ENCODE measurements around the gene ANKRD6.

Gene ANKRD6

GRCh38 chr6:89662659-89663223, 229.8 kb downstream of the ANKRD6 start:
- in situ Hi-C loops (cut with HindIII; ENCODE audit: low pct_ligation_motif_present, low sequenced_read_pairs): no loop called here
- TF ChIP-seq, protein P1, sequence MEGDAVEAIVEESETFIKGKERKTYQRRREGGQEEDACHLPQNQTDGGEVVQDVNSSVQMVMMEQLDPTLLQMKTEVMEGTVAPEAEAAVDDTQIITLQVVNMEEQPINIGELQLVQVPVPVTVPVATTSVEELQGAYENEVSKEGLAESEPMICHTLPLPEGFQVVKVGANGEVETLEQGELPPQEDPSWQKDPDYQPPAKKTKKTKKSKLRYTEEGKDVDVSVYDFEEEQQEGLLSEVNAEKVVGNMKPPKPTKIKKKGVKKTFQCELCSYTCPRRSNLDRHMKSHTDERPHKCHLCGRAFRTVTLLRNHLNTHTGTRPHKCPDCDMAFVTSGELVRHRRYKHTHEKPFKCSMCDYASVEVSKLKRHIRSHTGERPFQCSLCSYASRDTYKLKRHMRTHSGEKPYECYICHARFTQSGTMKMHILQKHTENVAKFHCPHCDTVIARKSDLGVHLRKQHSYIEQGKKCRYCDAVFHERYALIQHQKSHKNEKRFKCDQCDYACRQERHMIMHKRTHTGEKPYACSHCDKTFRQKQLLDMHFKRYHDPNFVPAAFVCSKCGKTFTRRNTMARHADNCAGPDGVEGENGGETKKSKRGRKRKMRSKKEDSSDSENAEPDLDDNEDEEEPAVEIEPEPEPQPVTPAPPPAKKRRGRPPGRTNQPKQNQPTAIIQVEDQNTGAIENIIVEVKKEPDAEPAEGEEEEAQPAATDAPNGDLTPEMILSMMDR (IDR thresholded peaks at IDR 0.05; ENCODE audit: low read depth, low read length, missing control alignments): no peak
- no peaks in the 10 kb centered on the region for H3K27me3 ChIP-seq (replicated peaks)
- no peak for DNase-seq
- H3K36me3 ChIP-seq (replicated peaks): peaks cover 35% of the 10 kb centered on the region
- no peak overlapping the region for H3K4me3 ChIP-seq (ENCODE audit: low read depth, low read length)
- H3K27ac ChIP-seq: no peak overlapping the region

GRCh38 chr6:89667872-89668556, 235.1 kb downstream of the ANKRD6 start:
- H3K27me3 ChIP-seq (replicated peaks): no peaks in the 10 kb centered on the region
- TF ChIP-seq, protein P1 (IDR thresholded peaks at IDR 0.05; ENCODE audit: low read depth, low read length, missing control alignments): no peak
- no peak overlapping the region for H3K4me3 ChIP-seq (ENCODE audit: low read depth, low read length)
- peaks cover 19% of the 10 kb centered on the region for H3K36me3 ChIP-seq (replicated peaks)
- peak; percentile 14 for DNase-seq
- in situ Hi-C loops (cut with HindIII; ENCODE audit: low pct_ligation_motif_present, low sequenced_read_pairs): no loop called here
- H3K27ac ChIP-seq: peak overlapping the region; percentile 4

- H3K36me3 ChIP-seq (replicated peaks): peaks cover 19% of the 10 kb centered on the region
- H3K27me3 ChIP-seq (replicated peaks): no peaks in the 10 kb centered on the region
- no peak overlapping the region for H3K4me3 ChIP-seq (ENCODE audit: low read depth, low read length)
- TF ChIP-seq, protein P1 (IDR thresholded peaks at IDR 0.05; ENCODE audit: low read depth, low read length, missing control alignments): no peak
- in situ Hi-C loops (cut with HindIII; ENCODE audit: low pct_ligation_motif_present, low sequenced_read_pairs): no loop called here
- DNase-seq: peak; percentile 70
- H3K27ac ChIP-seq: peak overlapping the region; percentile 3
Observed at GRCh38 chr6:89669002-89669401, 236.1 kb downstream of the ANKRD6 start.

DNA sequence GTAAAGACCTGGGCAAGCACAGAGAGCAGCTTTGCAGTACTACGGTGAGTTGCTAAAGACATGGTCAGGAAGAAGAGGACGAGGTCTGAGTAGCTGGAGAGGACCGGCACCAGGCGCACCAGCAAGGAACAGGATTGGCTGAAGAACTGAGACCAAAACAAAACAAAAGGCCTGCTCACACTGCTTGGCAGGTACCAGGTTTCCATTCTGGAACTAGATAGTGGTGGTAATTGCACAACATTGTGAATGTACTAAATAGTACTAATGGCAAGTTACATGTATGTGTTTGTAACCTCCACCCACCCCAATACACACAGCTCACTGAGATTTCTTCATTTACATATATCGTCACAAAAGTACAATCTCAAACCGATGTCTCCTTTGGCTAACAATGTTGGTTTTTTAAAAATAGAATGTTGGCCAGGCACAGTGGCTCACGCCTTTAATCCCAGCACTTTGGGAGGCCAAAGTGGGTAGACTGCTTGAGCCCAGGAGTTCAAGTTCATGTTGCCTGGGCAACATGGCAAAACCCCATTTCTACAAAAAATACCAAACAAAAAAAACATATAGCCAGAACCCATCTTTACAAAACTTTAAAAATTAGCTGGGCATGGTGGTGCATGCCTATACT, 238.1 kb downstream of the ANKRD6 start:
- TF ChIP-seq, protein P1 (IDR thresholded peaks at IDR 0.05; ENCODE audit: low read depth, low read length, missing control alignments): no peak
- Histone ChIP-seq H3K27me3 (replicated peaks) (no peaks in the 10 kb centered on the region), H3K4me3 (ENCODE audit: low read depth, low read length) (no peak overlapping the region), H3K27ac (no peak overlapping the region), H3K36me3 (replicated peaks) (peaks cover 34% of the 10 kb centered on the region)
- in situ Hi-C loops (cut with HindIII; ENCODE audit: low pct_ligation_motif_present, low sequenced_read_pairs): no loop called here
- no peak for DNase-seq

- peak; percentile 7 for DNase-seq
- Histone ChIP-seq H3K27ac (no peak overlapping the region), H3K27me3 (replicated peaks) (no peaks in the 10 kb centered on the region), H3K36me3 (replicated peaks) (peaks cover 64% of the 10 kb centered on the region), H3K4me3 (ENCODE audit: low read depth, low read length) (no peak overlapping the region)
- in situ Hi-C loops (cut with HindIII; ENCODE audit: low pct_ligation_motif_present, low sequenced_read_pairs): no loop called here
- TF ChIP-seq, protein P1 (IDR thresholded peaks at IDR 0.05; ENCODE audit: low read depth, low read length, missing control alignments): no peak
Observed at GRCh38 chr6:89675949-89676748, 243.2 kb downstream of the ANKRD6 start.

Measured in brain microvascular endothelial cell (primary cell).